ENCODE data around the gene GFER.

- TF ChIP-seq CTCF (IDR thresholded peaks at IDR 0.05) = no peak
- TF ChIP-seq POLR2A (IDR thresholded peaks at IDR 0.05) = no peak
Observed at GRCh38 chr16:1965396-1966001, 18.5 kb upstream of the GFER start.

All from body of pancreas (tissue), 4 donors.